Gastroesophageal sphincter (tissue), 4 donors: ENCODE data around the gene SLC8A2. TPM values are rescaled to one million over a fixed set of nuclear protein-coding genes. Genes with fewer than 3 reads are reported as not detected.

Experiments
- ATAC-seq: fragments of 150-250 bp; one replicate; pipeline ENCODE4 v1.9.1; 2016; ENCODE audit warnings: mild to moderate bottlenecking, moderate library complexity
- H3K27ac ChIP-seq, 4 donors: fragments of 200-600 bp; sonication (generic) in 3 of 4; 1 replicate in 3 of 4; 2 replicates in 1 of 4; pipeline ENCODE4 v1.5.1; 2016 to 2019
- H3K27me3 ChIP-seq: fragments of 200-600 bp; sonication (generic); one replicate; pipeline ENCODE4 v1.5.1; 2019
- H3K36me3 ChIP-seq, 2 donors: fragments of 200-600 bp; sonication (generic); one replicate each; pipeline ENCODE4 v1.5.1; 2019; ENCODE audit warnings: control low read depth in 1 of 2
- H3K4me1 ChIP-seq, 3 donors: fragments of 200-600 bp; sonication (generic); 1 replicate in 2 of 3; 2 replicates in 1 of 3; pipeline ENCODE4 v1.5.1; 2016 to 2019; ENCODE audit warnings: control low read depth in 2 of 3
- H3K4me3 ChIP-seq, 2 donors: fragments of 200-600 bp; sonication (generic); one replicate each; pipeline ENCODE4 v1.5.1; 2019; ENCODE audit warnings: mild to moderate bottlenecking in 1 of 2, moderate library complexity in 1 of 2
- H3K9me3 ChIP-seq, 3 donors: fragments of 200-600 bp; sonication (generic); one replicate each; pipeline ENCODE4 v1.5.1; 2017 to 2019; ENCODE audit warnings: control low read depth in 2 of 3
- EP300 ChIP-seq: sonication (generic); formaldehyde crosslinking; IDR thresholded peaks from one replicate; pipeline ENCODE4 v1.6.1; 2017; ENCODE audit warnings: antibody characterized with exemption, mild to moderate bottlenecking
- POLR2A ChIP-seq, 2 donors: fragments of 450-650 bp; IDR thresholded peaks; one replicate each; pipeline ENCODE4 v1.6.1; 2017; ENCODE audit warnings: antibody characterized with exemption in 2 of 2, mild to moderate bottlenecking in 2 of 2, moderate library complexity in 1 of 2
- POLR2AphosphoS5 ChIP-seq: sonication (generic); formaldehyde crosslinking; IDR thresholded peaks from one replicate; pipeline ENCODE4 v1.6.1; 2017; ENCODE audit warnings: antibody characterized with exemption
- WGBS, 2 donors: methylation state at CpG; one replicate each; pipeline ENCODE4 v1.1.5; 2018; ENCODE audit warnings: low coverage in 1 of 2; 5-methylcytosine and 5-hydroxymethylcytosine counted together
- total RNA-seq, 4 donors: library from RNA; depleted of rRNA; stranded (reverse); fragments of >200 nt; gene quantifications; one replicate each; pipeline ENCODE4 v1.1.0, GENCODE V29; 2016
- TF ChIP-seq, protein P1 (sequence below), 4 experiments: fragments of 200-600 bp in 2 of 4; fragments of 450-650 bp in 2 of 4; sonication (generic) in 1 of 4; IDR thresholded peaks; one replicate each; pipeline ENCODE4 v1.5.1; 2017 to 2019; ENCODE audit warnings: antibody characterized with exemption in 4 of 4, mild to moderate bottlenecking in 2 of 4, moderate library complexity in 2 of 4

The SLC8A2 gene
- total RNA-seq, 4 donors from 2014 or later = 6.5 to 19.9 (median 9.5) TPM

DNA sequence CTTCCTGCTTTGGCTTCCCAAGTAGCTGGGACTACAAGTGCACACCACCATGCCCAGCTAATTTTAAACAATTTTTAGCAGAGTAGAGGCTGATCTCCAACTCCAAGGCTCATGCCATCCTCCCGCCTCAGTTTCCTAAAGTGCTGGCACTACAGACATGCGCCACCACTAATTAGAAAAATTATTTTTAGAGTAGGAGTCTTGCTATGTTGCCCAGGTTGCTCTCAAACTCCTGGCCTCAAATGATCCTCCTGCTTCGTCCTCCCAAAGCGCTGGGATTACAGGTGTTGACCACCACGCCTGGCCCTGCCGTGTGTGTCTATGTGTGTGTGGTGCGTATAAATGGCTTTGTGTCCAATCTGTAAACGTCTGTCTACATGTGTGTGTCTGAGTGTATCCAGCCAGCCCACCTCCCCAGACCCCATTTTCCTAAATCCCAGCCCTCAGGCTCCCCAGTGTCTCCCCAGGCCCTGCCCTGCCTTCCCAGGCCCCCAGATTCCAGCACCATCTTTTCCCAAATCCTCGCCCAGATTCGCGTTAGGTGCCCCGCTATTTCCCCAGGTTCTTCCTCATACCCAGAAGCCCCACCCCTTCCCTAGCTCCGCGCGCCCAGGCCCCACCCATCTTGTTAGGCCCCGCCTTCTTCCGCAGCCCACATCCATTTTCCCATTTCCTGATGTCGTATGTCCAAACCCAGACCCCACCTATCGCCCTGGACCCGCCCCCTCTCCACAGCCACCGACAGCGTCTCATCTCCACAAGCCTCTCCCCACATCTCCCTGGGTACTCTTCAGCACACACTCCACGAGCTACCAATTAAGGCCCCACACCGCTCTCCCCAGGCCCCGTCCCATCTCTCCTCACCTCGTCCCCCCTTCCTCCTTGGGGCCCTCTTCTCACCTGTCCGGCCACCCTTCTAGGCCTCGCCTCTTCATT, 24.9 kb downstream of the SLC8A2 start:
- Histone ChIP-seq H3K27ac (no peak overlapping the region), H3K4me1 (peaks cover 0 to 31% (median 12%) of the 10 kb centered on the region in 3 donors), H3K36me3 (peaks cover 0 to 6% of the 10 kb centered on the region in 2 donors), H3K4me3 (peak overlapping the region in 1 of 2 donors; percentile 11), H3K9me3 (no peaks in the 10 kb centered on the region), H3K27me3 (peaks cover 73% of the 10 kb centered on the region)
- 25 to 39% methylated on average over 12 to 27 of the region's 28 CpGs for WGBS, 2 donors
- TF ChIP-seq POLR2A (IDR thresholded peaks at IDR 0.05) = no peak
- no peak for TF ChIP-seq EP300
- TF ChIP-seq, protein P1, sequence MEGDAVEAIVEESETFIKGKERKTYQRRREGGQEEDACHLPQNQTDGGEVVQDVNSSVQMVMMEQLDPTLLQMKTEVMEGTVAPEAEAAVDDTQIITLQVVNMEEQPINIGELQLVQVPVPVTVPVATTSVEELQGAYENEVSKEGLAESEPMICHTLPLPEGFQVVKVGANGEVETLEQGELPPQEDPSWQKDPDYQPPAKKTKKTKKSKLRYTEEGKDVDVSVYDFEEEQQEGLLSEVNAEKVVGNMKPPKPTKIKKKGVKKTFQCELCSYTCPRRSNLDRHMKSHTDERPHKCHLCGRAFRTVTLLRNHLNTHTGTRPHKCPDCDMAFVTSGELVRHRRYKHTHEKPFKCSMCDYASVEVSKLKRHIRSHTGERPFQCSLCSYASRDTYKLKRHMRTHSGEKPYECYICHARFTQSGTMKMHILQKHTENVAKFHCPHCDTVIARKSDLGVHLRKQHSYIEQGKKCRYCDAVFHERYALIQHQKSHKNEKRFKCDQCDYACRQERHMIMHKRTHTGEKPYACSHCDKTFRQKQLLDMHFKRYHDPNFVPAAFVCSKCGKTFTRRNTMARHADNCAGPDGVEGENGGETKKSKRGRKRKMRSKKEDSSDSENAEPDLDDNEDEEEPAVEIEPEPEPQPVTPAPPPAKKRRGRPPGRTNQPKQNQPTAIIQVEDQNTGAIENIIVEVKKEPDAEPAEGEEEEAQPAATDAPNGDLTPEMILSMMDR (IDR thresholded peaks at IDR 0.05) = no peak
- TF ChIP-seq POLR2AphosphoS5 = no peak
- peak; percentile 4 for ATAC-seq

DNA sequence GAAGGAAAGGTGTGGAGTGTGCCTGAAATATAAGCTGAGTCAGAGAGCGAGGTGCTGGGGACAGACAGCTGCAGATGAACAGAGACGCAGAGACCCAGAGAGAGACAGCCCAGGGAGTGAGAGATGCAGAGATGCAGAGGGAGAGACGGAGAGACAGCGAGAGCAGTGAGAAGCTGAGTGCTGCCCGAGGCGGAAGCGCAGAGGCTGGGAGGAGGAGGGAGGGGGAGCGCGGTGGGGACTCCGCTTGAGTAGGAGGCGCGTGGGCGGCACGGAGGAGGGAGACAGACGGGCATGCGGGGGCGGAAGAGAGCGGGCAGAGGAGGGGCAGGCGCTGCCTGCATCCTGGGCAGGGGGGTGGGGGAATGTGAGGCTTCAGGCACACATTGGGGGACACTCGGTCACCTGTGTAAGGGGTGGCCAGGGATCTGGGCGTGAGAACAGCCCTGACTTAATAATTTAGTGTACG, 25.7 kb downstream of the SLC8A2 start:
- peaks cover 0 to 31% (median 12%) of the 10 kb centered on the region in 3 donors for H3K4me1 ChIP-seq
- no peak for TF ChIP-seq POLR2A (IDR thresholded peaks at IDR 0.05)
- no peak for TF ChIP-seq EP300
- TF ChIP-seq, protein P1 (IDR thresholded peaks at IDR 0.05) = no peak
- no peak for TF ChIP-seq POLR2AphosphoS5
- H3K36me3 ChIP-seq = no peaks in the 10 kb centered on the region
- 9 to 26% methylated on average over 3 to 18 of the region's 22 CpGs for WGBS, 2 donors
- H3K27me3 ChIP-seq = peaks cover 73% of the 10 kb centered on the region
- ATAC-seq = peak; percentile 49
- H3K27ac ChIP-seq = no peak overlapping the region
- H3K4me3 ChIP-seq = no peak overlapping the region
- no peaks in the 10 kb centered on the region for H3K9me3 ChIP-seq

DNA sequence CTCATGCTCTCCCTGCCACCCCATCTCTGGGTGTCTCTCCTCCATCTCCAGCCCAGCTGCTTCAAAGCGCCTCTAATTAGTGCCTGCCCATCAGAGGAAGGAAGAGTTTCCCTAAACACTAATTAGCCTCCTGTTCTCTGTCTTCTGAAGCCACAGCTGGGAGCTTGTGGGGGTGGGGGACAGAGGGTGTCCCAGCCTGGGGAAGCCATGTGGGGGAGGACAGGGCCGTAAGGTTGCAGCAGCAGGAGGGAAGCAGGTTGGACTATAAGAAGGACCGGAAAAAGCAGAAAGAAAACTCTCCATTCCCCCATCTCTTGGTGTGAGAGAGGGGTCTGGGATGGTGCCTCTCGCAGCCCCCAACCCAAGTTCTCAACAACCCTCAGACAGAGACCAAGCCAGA, 26.2 kb downstream of the SLC8A2 start:
- no peaks in the 10 kb centered on the region for H3K36me3 ChIP-seq
- peaks cover 0 to 31% (median 12%) of the 10 kb centered on the region in 3 donors for H3K4me1 ChIP-seq
- WGBS, 2 donors = 50 to 60% methylated on average over 1 to 2 of the region's 4 CpGs
- TF ChIP-seq POLR2A (IDR thresholded peaks at IDR 0.05) (no peak), POLR2AphosphoS5 (no peak), EP300 (no peak)
- TF ChIP-seq, protein P1 (IDR thresholded peaks at IDR 0.05) = no peak
- no peak overlapping the region for H3K4me3 ChIP-seq
- peaks cover 73% of the 10 kb centered on the region for H3K27me3 ChIP-seq
- no peak for ATAC-seq
- H3K9me3 ChIP-seq = no peaks in the 10 kb centered on the region
- no peak overlapping the region for H3K27ac ChIP-seq

DNA sequence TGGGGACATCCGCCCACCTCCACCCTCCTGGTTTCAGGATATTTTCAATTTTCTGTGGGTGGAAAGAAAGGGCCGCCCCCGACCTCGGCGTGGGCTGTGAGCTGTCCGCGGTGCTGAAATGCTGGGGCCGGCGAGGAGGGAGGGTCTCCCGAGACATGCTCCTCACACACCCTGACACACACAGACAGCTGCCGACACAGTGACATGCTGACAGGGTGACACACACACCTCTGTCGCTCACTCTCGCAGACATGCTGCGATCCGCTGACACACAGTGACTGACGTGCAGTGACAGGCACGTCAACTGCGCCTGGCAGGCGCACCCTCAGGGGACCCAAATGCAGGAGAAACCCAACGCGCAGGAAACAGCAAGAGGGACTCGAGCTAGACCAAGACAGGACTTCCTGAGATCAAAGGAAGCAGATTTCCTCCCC, 27.3 kb downstream of the SLC8A2 start:
- no peaks in the 10 kb centered on the region for H3K9me3 ChIP-seq
- H3K36me3 ChIP-seq = no peaks in the 10 kb centered on the region
- no peak for TF ChIP-seq POLR2AphosphoS5
- TF ChIP-seq EP300 = no peak
- TF ChIP-seq POLR2A (IDR thresholded peaks at IDR 0.05) = no peak
- TF ChIP-seq, protein P1 (IDR thresholded peaks at IDR 0.05) = no peak
- peaks cover 73% of the 10 kb centered on the region for H3K27me3 ChIP-seq
- ATAC-seq = no peak
- H3K4me3 ChIP-seq = no peak overlapping the region
- no peak overlapping the region for H3K27ac ChIP-seq
- peaks cover 0 to 31% (median 12%) of the 10 kb centered on the region in 3 donors for H3K4me1 ChIP-seq
- 15 to 24% methylated on average over 3 of the region's 22 CpGs for WGBS, 2 donors
